Vagina (tissue), 2 donors: ENCODE results near the gene DIAPH2.

ENCODE experiments used
- CTCF ChIP-seq, 3 experiments: fragments of 450-650 bp in 2 of 3; fragments of 200-600 bp in 1 of 3; sonication (generic) in 1 of 3; IDR thresholded peaks; one replicate each; pipeline ENCODE4 v1.5.1; 2017 to 2019; ENCODE audit warnings: antibody characterized with exemption in 3 of 3, mild to moderate bottlenecking in 2 of 3, moderate library complexity in 2 of 3
- POLR2A ChIP-seq, 2 donors: fragments of 450-650 bp; IDR thresholded peaks; one replicate each; pipeline ENCODE4 v1.6.1; 2017; ENCODE audit warnings: antibody characterized with exemption in 2 of 2, mild to moderate bottlenecking in 2 of 2, moderate library complexity in 2 of 2

DNA sequence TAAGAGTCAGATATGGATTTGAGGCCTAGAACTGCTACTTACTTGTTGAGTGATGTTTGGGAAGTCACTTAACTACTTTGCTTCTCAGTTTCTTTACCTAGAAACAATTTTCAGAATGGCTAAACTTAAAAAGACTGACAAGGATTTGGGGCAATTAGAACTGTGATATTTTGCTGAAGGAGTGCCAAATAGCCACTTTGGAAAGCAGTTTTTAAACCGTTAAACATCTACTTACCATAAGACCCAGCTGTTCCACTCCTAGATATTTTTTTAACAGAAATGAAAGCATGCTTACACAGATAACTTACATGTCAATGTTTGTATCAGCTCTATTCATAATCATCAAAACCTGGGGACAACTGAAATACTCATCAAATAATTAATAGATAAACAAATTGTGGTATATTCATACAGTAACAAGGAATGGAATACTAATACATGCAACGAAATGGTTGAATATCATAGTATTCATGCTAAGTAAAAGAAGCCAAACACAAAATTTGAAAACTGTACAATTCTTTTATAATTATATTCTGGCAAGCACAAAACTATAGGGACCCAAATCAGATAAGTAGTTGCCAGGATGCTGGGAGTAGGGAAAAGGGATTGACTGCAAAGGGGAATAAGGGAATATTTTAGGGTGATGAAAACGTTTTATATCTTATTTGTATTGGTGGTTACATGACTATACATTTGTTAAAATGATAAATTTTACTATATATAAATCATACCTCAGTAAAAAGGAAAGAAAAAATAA, 223.1 kb downstream of the DIAPH2 start:
- TF ChIP-seq CTCF (IDR thresholded peaks at IDR 0.05) (no peak), POLR2A (IDR thresholded peaks at IDR 0.05) (no peak)
